Breast epithelium (tissue), 4 donors: ENCODE data around the gene CIB4. TPM values are rescaled to one million over a fixed set of nuclear protein-coding genes. Genes with fewer than 3 reads are reported as not detected.

ENCODE experiments used
- DNase-seq, 2 donors: peaks; one replicate each; pipeline ENCODE4 v3.0.0-alpha.2; 2019; ENCODE audit warnings: low spot score in 2 of 2
- H3K27ac ChIP-seq, 2 donors: fragments of 200-600 bp; sonication (generic) in 1 of 2; one replicate each; pipeline ENCODE4 v1.5.1; 2016 to 2019; ENCODE audit warnings: mild to moderate bottlenecking in 1 of 2
- H3K27me3 ChIP-seq, 2 donors: fragments of 200-600 bp; sonication (generic) in 1 of 2; one replicate each; pipeline versions ENCODE4 v1.5.1 to v1.6.0; 2017 to 2019; ENCODE audit warnings: control low read depth in 1 of 2, mild to moderate bottlenecking in 1 of 2
- H3K36me3 ChIP-seq: fragments of 200-600 bp; one replicate; pipeline ENCODE4 v1.5.1; 2019
- H3K4me1 ChIP-seq, 2 donors: fragments of 200-600 bp; sonication (generic); one replicate each; pipeline ENCODE4 v1.5.1; 2016 to 2019; ENCODE audit warnings: control low read depth in 1 of 2
- H3K4me3 ChIP-seq, 3 donors: fragments of 200-600 bp; sonication (generic); 1 replicate in 2 of 3; 2 replicates in 1 of 3; pipeline ENCODE4 v1.5.1; 2016 to 2019; ENCODE audit warnings: mild to moderate bottlenecking in 3 of 3, moderate library complexity in 2 of 3
- H3K9me3 ChIP-seq, 2 donors: fragments of 200-600 bp; sonication (generic) in 1 of 2; one replicate each; pipeline ENCODE4 v1.5.1; 2016 to 2019; ENCODE audit warnings: control low read depth in 1 of 2
- CTCF ChIP-seq, 3 donors: fragments of 450-650 bp; IDR thresholded peaks; one replicate each; pipeline ENCODE4 v1.5.1; 2016 to 2017; ENCODE audit warnings: antibody characterized with exemption in 3 of 3, mild to moderate bottlenecking in 3 of 3, moderate library complexity in 3 of 3
- POLR2A ChIP-seq: fragments of 450-650 bp; IDR thresholded peaks from one replicate; pipeline ENCODE4 v1.6.1; 2016; ENCODE audit warnings: antibody characterized with exemption, mild to moderate bottlenecking, moderate library complexity
- POLR2AphosphoS5 ChIP-seq, 3 donors: sonication (generic); formaldehyde crosslinking; IDR thresholded peaks; one replicate each; pipeline ENCODE4 v1.6.1; 2017; ENCODE audit warnings: antibody characterized with exemption in 3 of 3
- intact Hi-C: fragments of 100-400 bp; cut with DNase I; formaldehyde crosslinking; loops from one replicate; pipeline ENCODE4 v1.15.1; 2023; ENCODE audit warnings: low total_unique reads
- total RNA-seq, 3 donors: library from RNA; depleted of rRNA; stranded (reverse); fragments of >200 nt; gene quantifications; one replicate each; pipeline ENCODE4 v1.1.0, GENCODE V29; 2016

CIB4 gene
- total RNA-seq, 3 donors from 2014 or later: not detected

DNA sequence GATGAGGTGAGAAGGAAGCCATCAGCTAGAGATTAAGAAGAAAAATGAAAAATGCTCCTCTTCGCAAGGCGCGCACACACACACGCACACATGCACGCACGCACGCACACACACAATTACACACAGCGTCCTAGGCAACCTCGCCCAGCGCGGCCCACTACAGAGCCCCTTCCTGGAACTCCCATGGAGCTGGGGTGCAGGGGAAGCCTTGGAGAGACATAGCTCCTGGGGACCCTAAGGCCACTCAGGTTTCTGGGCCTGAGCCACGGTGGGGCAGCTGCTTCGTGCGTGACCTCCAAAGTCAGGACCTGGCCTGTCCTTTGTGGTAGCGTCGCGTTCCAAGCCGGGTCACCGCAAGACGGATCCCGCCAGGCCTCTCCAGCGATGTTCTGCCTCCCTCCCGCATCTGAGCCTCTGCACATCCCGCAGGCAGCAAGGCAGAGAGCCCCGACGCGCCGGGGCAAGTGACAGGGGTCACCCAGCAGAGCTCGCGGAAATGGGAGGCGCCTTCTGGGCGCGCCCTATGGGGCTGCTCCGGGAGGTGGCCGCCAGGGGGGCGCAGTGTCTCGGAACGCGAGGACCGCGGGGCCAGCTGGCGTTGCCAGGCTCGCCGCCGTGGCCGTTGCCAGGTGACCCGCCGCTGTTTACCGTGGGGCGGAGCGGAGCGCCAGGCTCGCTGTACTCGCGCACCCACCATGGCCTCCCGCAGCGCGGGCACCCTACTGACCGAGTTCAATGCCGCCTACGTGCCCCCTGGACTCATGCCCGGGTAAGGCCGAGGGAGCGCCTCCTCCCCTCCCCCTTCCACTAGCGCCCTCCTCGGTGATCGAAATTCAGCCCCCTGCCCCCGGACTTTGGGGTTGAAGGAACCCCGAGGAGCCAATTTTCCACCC is 79.0 kb downstream of the CIB4 start:
- TF ChIP-seq CTCF (IDR thresholded peaks at IDR 0.05) (peak in 2 of 3 donors; percentile 26 to 37), POLR2AphosphoS5 (IDR thresholded peaks at IDR 0.05) (no peak), POLR2A (no peak)
- no peaks in the 10 kb centered on the region for H3K9me3 ChIP-seq
- H3K4me3 ChIP-seq: peak overlapping the region; percentile 19 to 71 (median 47)
- DNase-seq: peak in 1 of 2 donors; percentile 50
- H3K36me3 ChIP-seq: no peaks in the 10 kb centered on the region
- H3K27ac ChIP-seq: peak overlapping the region in 1 of 2 donors; percentile 61
- H3K4me1 ChIP-seq: peaks cover 0 to 7% of the 10 kb centered on the region in 2 donors
- peaks cover 0 to 41% of the 10 kb centered on the region in 2 donors for H3K27me3 ChIP-seq
- intact Hi-C loops: no loop called here

DNA sequence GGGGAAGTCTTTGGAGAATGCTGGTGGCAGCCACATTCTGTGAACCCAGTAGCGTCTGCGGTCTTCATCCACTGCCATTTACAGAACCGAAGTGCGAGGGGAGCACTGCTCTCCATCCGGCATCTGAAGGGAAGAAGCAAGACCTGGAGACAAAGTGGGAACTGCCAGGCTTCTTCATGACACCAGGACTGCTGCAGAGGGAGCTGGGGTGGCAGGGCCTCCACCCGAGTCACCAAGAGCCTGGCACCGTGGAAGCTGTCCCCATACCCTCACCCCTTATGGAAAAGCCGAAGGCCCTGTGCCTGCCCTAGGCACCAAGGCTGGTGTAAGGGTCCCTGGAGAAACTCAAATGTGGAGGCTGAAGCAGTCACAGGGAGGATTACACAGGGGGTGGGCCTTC is 79.8 kb downstream of the CIB4 start:
- no peak for DNase-seq
- Histone ChIP-seq H3K4me3 (no peak overlapping the region), H3K4me1 (peaks cover 0 to 7% of the 10 kb centered on the region in 2 donors), H3K27ac (no peak overlapping the region), H3K27me3 (peaks cover 0 to 37% of the 10 kb centered on the region in 2 donors), H3K9me3 (no peaks in the 10 kb centered on the region), H3K36me3 (no peaks in the 10 kb centered on the region)
- TF ChIP-seq POLR2A (no peak), CTCF (IDR thresholded peaks at IDR 0.05) (no peak), POLR2AphosphoS5 (IDR thresholded peaks at IDR 0.05) (no peak)
- intact Hi-C loops: no loop called here

GRCh38 chr2:26560892-26561291 is 80.3 kb downstream of the CIB4 start:
- Histone ChIP-seq H3K9me3 (no peaks in the 10 kb centered on the region), H3K4me1 (peaks cover 0 to 7% of the 10 kb centered on the region in 2 donors), H3K4me3 (no peak overlapping the region), H3K27ac (no peak overlapping the region), H3K36me3 (no peaks in the 10 kb centered on the region), H3K27me3 (peaks cover 0 to 32% of the 10 kb centered on the region in 2 donors)
- no peak for DNase-seq
- intact Hi-C loops: no loop called here
- TF ChIP-seq CTCF (IDR thresholded peaks at IDR 0.05) (no peak), POLR2A (no peak), POLR2AphosphoS5 (IDR thresholded peaks at IDR 0.05) (no peak)

- DNase-seq: no peak
- no peak overlapping the region for H3K27ac ChIP-seq
- H3K36me3 ChIP-seq: no peaks in the 10 kb centered on the region
- intact Hi-C loops: loop anchor here (5.0 kb wide), 1 partner anchor 1637 kb away; the partner anchor contains the start of gene ADCY3
- H3K27me3 ChIP-seq: peaks cover 0 to 19% of the 10 kb centered on the region in 2 donors
- no peaks in the 10 kb centered on the region for H3K9me3 ChIP-seq
- H3K4me3 ChIP-seq: no peak overlapping the region
- TF ChIP-seq POLR2A (no peak), POLR2AphosphoS5 (IDR thresholded peaks at IDR 0.05) (no peak), CTCF (IDR thresholded peaks at IDR 0.05) (no peak)
- peaks cover 0 to 7% of the 10 kb centered on the region in 2 donors for H3K4me1 ChIP-seq
Observed at GRCh38 chr2:26559556-26559955, 81.6 kb downstream of the CIB4 start.

- peaks cover 0 to 19% of the 10 kb centered on the region in 2 donors for H3K27me3 ChIP-seq
- H3K27ac ChIP-seq: no peak overlapping the region
- no peaks in the 10 kb centered on the region for H3K36me3 ChIP-seq
- TF ChIP-seq CTCF (IDR thresholded peaks at IDR 0.05) (no peak), POLR2A (no peak), POLR2AphosphoS5 (IDR thresholded peaks at IDR 0.05) (no peak)
- DNase-seq: peak in 1 of 2 donors; percentile 35
- intact Hi-C loops: loop anchor here (5.0 kb wide), 1 partner anchor 1637 kb away; the partner anchor contains the start of gene ADCY3
- H3K4me3 ChIP-seq: no peak overlapping the region
- no peaks in the 10 kb centered on the region for H3K9me3 ChIP-seq
- H3K4me1 ChIP-seq: peaks cover 0 to 7% of the 10 kb centered on the region in 2 donors
Observed at GRCh38 chr2:26559044-26559405, 82.1 kb downstream of the CIB4 start.
